Esophagus muscularis mucosa (tissue), 3 donors: ENCODE data around the gene POC5.

Experiments used
- POLR2A ChIP-seq: fragments of 450-650 bp; IDR thresholded peaks from one replicate; pipeline ENCODE4 v1.6.1; 2017; ENCODE audit warnings: antibody characterized with exemption, moderate library complexity, mild to moderate bottlenecking, low read depth
- POLR2AphosphoS5 ChIP-seq, 2 donors: sonication (generic); formaldehyde crosslinking; IDR thresholded peaks; one replicate each; pipeline ENCODE4 v1.6.1; 2017; ENCODE audit warnings: antibody characterized with exemption in 2 of 2
- TF ChIP-seq, protein P1 (sequence below), 3 experiments: fragments of 200-600 bp in 2 of 3; fragments of 450-650 bp in 1 of 3; sonication (generic) in 2 of 3; IDR thresholded peaks; one replicate each; pipeline ENCODE4 v1.5.1; 2017 to 2019; ENCODE audit warnings: antibody characterized with exemption in 3 of 3, mild to moderate bottlenecking in 2 of 3, moderate library complexity in 1 of 3

DNA sequence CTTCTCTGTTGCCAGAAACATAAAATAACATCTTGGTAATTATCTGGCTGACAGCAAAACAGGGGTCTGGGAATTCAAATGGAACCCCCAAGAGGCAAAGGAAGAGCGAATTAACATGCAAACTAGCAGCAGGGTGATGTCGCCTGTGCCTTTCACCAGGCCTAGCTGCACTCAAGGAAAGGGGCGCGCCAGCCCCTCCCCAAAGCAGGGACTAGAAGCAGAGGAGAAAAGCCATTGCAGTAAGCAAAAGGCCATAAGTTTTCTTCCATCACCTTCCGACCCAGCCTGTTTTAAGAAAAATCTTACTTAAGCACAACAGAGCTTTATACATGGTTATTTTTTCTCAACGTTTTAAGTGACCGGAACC, 539 bp downstream of the POC5 start:
- TF ChIP-seq, protein P1, sequence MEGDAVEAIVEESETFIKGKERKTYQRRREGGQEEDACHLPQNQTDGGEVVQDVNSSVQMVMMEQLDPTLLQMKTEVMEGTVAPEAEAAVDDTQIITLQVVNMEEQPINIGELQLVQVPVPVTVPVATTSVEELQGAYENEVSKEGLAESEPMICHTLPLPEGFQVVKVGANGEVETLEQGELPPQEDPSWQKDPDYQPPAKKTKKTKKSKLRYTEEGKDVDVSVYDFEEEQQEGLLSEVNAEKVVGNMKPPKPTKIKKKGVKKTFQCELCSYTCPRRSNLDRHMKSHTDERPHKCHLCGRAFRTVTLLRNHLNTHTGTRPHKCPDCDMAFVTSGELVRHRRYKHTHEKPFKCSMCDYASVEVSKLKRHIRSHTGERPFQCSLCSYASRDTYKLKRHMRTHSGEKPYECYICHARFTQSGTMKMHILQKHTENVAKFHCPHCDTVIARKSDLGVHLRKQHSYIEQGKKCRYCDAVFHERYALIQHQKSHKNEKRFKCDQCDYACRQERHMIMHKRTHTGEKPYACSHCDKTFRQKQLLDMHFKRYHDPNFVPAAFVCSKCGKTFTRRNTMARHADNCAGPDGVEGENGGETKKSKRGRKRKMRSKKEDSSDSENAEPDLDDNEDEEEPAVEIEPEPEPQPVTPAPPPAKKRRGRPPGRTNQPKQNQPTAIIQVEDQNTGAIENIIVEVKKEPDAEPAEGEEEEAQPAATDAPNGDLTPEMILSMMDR (IDR thresholded peaks at IDR 0.05) = no peak
- TF ChIP-seq POLR2A (no peak), POLR2AphosphoS5 (IDR thresholded peaks at IDR 0.05) (no peak)
